NB4 (cell line): Measurements from ENCODE around the gene GFY.

ENCODE experiments used
- CTCF ChIP-seq: IDR thresholded peaks from one replicate; pipeline ENCODE4 v1.5.1; 2012; ENCODE audit warnings: low read depth, low read length
- POLR2A ChIP-seq: IDR thresholded peaks from 2 replicates; pipeline ENCODE4 v1.6.1; 2011; ENCODE audit warnings: mild to moderate bottlenecking; ENCODE audit not compliant: insufficient read length; ENCODE audit errors: extremely low read depth

GRCh38 chr19:49445997-49446396 lies 20.8 kb downstream of the GFY start:
- TF ChIP-seq CTCF (no peak), POLR2A (no peak)
